Mesothelial cell of epicardium (in vitro differentiated cells): ENCODE measurements around the gene ORM2. TPM values are rescaled to one million over a fixed set of nuclear protein-coding genes. Genes with fewer than 3 reads are reported as not detected.

Experiments
- DNase-seq, 2 experiments: peaks; one replicate each; pipeline ENCODE4 v3.0.0; 2021; ENCODE audit warnings: low spot score in 2 of 2; ENCODE audit not compliant: unreplicated experiment in 2 of 2
- H3K27ac Mint-ChIP-seq: 2 replicates; pipeline ENCODE4 v1.8.0; 2021; ENCODE audit warnings: mixed read lengths
- H3K27me3 Mint-ChIP-seq: 2 replicates; pipeline ENCODE4 v1.8.0; 2021; ENCODE audit warnings: low read depth, mixed read lengths
- H3K36me3 Mint-ChIP-seq: 2 replicates; pipeline ENCODE4 v1.8.0; 2021; ENCODE audit warnings: mixed read lengths
- H3K4me1 Mint-ChIP-seq: 2 replicates; pipeline ENCODE4 v1.8.0; 2021; ENCODE audit warnings: mixed read lengths
- H3K4me3 Mint-ChIP-seq: 2 replicates; pipeline ENCODE4 v1.8.0; 2021; ENCODE audit warnings: mild to moderate bottlenecking, moderate library complexity, mixed read lengths
- H3K9me3 Mint-ChIP-seq: 2 replicates; pipeline ENCODE4 v1.8.0; 2021; ENCODE audit warnings: mixed read lengths
- CTCF ChIP-seq: fragments of 200-600 bp; sonication (generic); IDR thresholded peaks from one replicate; pipeline ENCODE4 v1.5.0; 2021; ENCODE audit warnings: antibody characterized with exemption; ENCODE audit not compliant: unreplicated experiment
- total RNA-seq: library from RNA; stranded (reverse); gene quantifications from 3 replicates; pipeline ENCODE4 v1.2.1, GENCODE V29; 2021

ORM2 gene
- total RNA-seq, 1 donor from 2014 or later = not detected

- peaks cover 41% of the 10 kb centered on the region for H3K36me3 Mint-ChIP-seq
- DNase-seq = no peak
- H3K27me3 Mint-ChIP-seq = no peaks in the 10 kb centered on the region
- peak; percentile 57 for TF ChIP-seq CTCF
- H3K4me1 Mint-ChIP-seq = no peaks in the 10 kb centered on the region
- no peak overlapping the region for H3K4me3 Mint-ChIP-seq
- H3K27ac Mint-ChIP-seq = no peak overlapping the region
- peaks cover 4% of the 10 kb centered on the region for H3K9me3 Mint-ChIP-seq
These were observed 9.7 kb downstream of the ORM2 start for GRCh38 chr9:114339130-114339908.

GRCh38 chr9:114341152-114341830 is 11.6 kb downstream of the ORM2 start:
- Mint-ChIP-seq H3K9me3 (peaks cover 4% of the 10 kb centered on the region), H3K27ac (no peak overlapping the region), H3K27me3 (no peaks in the 10 kb centered on the region), H3K36me3 (peaks cover 53% of the 10 kb centered on the region), H3K4me3 (no peak overlapping the region), H3K4me1 (no peaks in the 10 kb centered on the region)
- no peak for TF ChIP-seq CTCF
- DNase-seq = no peak

- no peak overlapping the region for H3K4me3 Mint-ChIP-seq
- no peak for TF ChIP-seq CTCF
- H3K27me3 Mint-ChIP-seq = no peaks in the 10 kb centered on the region
- H3K36me3 Mint-ChIP-seq = peaks cover 58% of the 10 kb centered on the region
- H3K4me1 Mint-ChIP-seq = no peaks in the 10 kb centered on the region
- H3K27ac Mint-ChIP-seq = no peak overlapping the region
- peaks cover 4% of the 10 kb centered on the region for H3K9me3 Mint-ChIP-seq
- no peak for DNase-seq
These were observed 12.3 kb downstream of the ORM2 start for GRCh38 chr9:114341991-114342390.

GRCh38 chr9:114342755-114343440 is 13.2 kb downstream of the ORM2 start:
- H3K27ac Mint-ChIP-seq = no peak overlapping the region
- H3K27me3 Mint-ChIP-seq = no peaks in the 10 kb centered on the region
- H3K36me3 Mint-ChIP-seq = peaks cover 57% of the 10 kb centered on the region
- no peak overlapping the region for H3K4me3 Mint-ChIP-seq
- TF ChIP-seq CTCF = no peak
- H3K4me1 Mint-ChIP-seq = no peaks in the 10 kb centered on the region
- no peak for DNase-seq
- peaks cover 4% of the 10 kb centered on the region for H3K9me3 Mint-ChIP-seq

- H3K27me3 Mint-ChIP-seq = no peaks in the 10 kb centered on the region
- TF ChIP-seq CTCF = no peak
- no peak overlapping the region for H3K27ac Mint-ChIP-seq
- H3K4me3 Mint-ChIP-seq = no peak overlapping the region
- no peaks in the 10 kb centered on the region for H3K9me3 Mint-ChIP-seq
- H3K4me1 Mint-ChIP-seq = no peaks in the 10 kb centered on the region
- no peak for DNase-seq
- H3K36me3 Mint-ChIP-seq = peaks cover 54% of the 10 kb centered on the region
These were observed 14.0 kb downstream of the ORM2 start for GRCh38 chr9:114343471-114344187.
